HepG2 (cell line): ENCODE measurements around the gene CCDC88C. TPM values are rescaled to one million over a fixed set of nuclear protein-coding genes. Genes with fewer than 3 reads are reported as not detected.

Experiments used
- ATAC-seq: fragments of 200-7000 bp; cut with Tn5 transposase; 3 replicates; pipeline ENCODE4 v1.9.1; 2020; ENCODE audit warnings: mild to moderate bottlenecking, moderate library complexity
- BruUV-seq: library from RNA; stranded (reverse); fragments of 400-500 nt; replicated peaks from 2 replicates; lab custom pipeline; 2021; lab: Mats Ljungman, UMichigan
- CTCF ChIA-PET: fragments of 300-600 bp; formaldehyde crosslinking; extraction: SDS; loops from one replicate; lab custom pipeline; 2021; ENCODE audit warnings: low total read pairs, inconsistent platforms, low intra/inter-chr PET ratio; lab: Yijun Ruan, JAX
- POLR2A ChIA-PET: fragments of 350-600 bp; sonication (Branson Sonifier 250); formaldehyde crosslinking; loops from one replicate; lab custom pipeline; 2020; ENCODE audit warnings: antibody characterized with exemption, inconsistent platforms; lab: Yijun Ruan, JAX
- DNase-seq: peaks from one replicate; pipeline ENCODE4 v3.0.0-alpha.2; 2015; ENCODE audit warnings: low spot score
- FAIRE-seq: peaks from 3 replicates; lab custom pipeline; 2011; peaks lifted over from hg19 to GRCh38; lab: Jason Lieb, UNC
- H2AFZ ChIP-seq: one replicate; pipeline ENCODE4 v1.6.1; 2011; ENCODE audit warnings: low read length, inconsistent platforms
- H3K27ac ChIP-seq: fragments of 300-600 bp; 3 replicates; pipeline ENCODE4 v1.8.0; 2011; ENCODE audit warnings: mixed run types, mild to moderate bottlenecking, mixed read lengths, low read length, inconsistent platforms; ENCODE audit not compliant: insufficient read depth; ENCODE audit errors: extremely low read length
- H3K27me3 ChIP-seq, 2 experiments: fragments of 200-600 bp in 1 of 2; 2 replicates in 1 of 2; 3 replicates in 1 of 2; pipeline versions ENCODE4 v1.6.0 to v1.8.0; 2011; ENCODE audit warnings: low read length in 2 of 2, mild to moderate bottlenecking in 2 of 2, moderate library complexity in 2 of 2, inconsistent platforms in 1 of 2; ENCODE audit not compliant: insufficient read depth in 2 of 2, control insufficient read depth in 1 of 2
- H3K36me3 ChIP-seq, 2 experiments: fragments of 200-600 bp in 1 of 2; replicated peaks in 1 of 2; 2 replicates in 1 of 2; 3 replicates in 1 of 2; pipeline versions ENCODE4 v1.5.1 to v1.8.0; 2011; ENCODE audit warnings: low read length in 2 of 2, inconsistent platforms in 1 of 2; ENCODE audit not compliant: insufficient read depth in 2 of 2, control insufficient read depth in 1 of 2
- H3K4me1 ChIP-seq: 2 replicates; pipeline ENCODE4 v1.5.1; 2012; ENCODE audit warnings: low read length, inconsistent platforms; ENCODE audit not compliant: insufficient read depth
- H3K4me2 ChIP-seq: 2 replicates; pipeline ENCODE4 v1.6.0; 2011; ENCODE audit warnings: low read depth, low read length, inconsistent platforms
- H3K4me3 ChIP-seq, 3 experiments: fragments of 200-600 bp in 1 of 3; sonication (generic), shearing (Covaris generic) in 1 of 3; replicated peaks in 1 of 3; 2 replicates each; pipeline ENCODE4 v1.5.1; 2011 to 2016; ENCODE audit warnings: low read length in 3 of 3, inconsistent platforms in 2 of 3, low read depth in 2 of 3, mild to moderate bottlenecking in 2 of 3, control low read depth in 1 of 3, mixed read lengths in 1 of 3; ENCODE audit not compliant: insufficient read depth in 1 of 3
- H3K79me2 ChIP-seq: one replicate; pipeline ENCODE4 v1.6.1; 2011; ENCODE audit warnings: low read length, inconsistent platforms; ENCODE audit not compliant: insufficient read depth
- H3K9ac ChIP-seq: 2 replicates; pipeline ENCODE4 v1.6.0; 2011; ENCODE audit warnings: mild to moderate bottlenecking, low read depth, low read length, inconsistent platforms; ENCODE audit not compliant: insufficient read depth
- H3K9me3 ChIP-seq: 2 replicates; pipeline ENCODE4 v1.5.1; 2012; ENCODE audit warnings: mild to moderate bottlenecking, low read length
- H4K20me1 ChIP-seq: 2 replicates; pipeline ENCODE4 v1.6.0; 2011; ENCODE audit warnings: inconsistent platforms, mild to moderate bottlenecking, low read length, moderate library complexity; ENCODE audit not compliant: insufficient read depth
- AHDC1 ChIP-seq: sonication (generic); formaldehyde crosslinking; IDR thresholded peaks from 2 replicates; pipeline ENCODE4 v1.5.1; 2020; ENCODE audit warnings: mild to moderate bottlenecking, missing genetic modification reagents, borderline replicate concordance
- ZBTB2 ChIP-seq: sonication (generic); formaldehyde crosslinking; IDR thresholded peaks from 2 replicates; pipeline ENCODE4 v1.8.0; 2022; ENCODE audit warnings: low read depth, missing genetic modification reagents
- ZNF362 ChIP-seq: sonication (generic); formaldehyde crosslinking; IDR thresholded peaks from 2 replicates; pipeline ENCODE4 v1.4.0; 2020; ENCODE audit warnings: missing genetic modification reagents, mild to moderate bottlenecking, borderline replicate concordance
- ZNF431 ChIP-seq: sonication (generic); formaldehyde crosslinking; IDR thresholded peaks from 2 replicates; pipeline ENCODE4 v1.9.0; 2022; ENCODE audit warnings: missing genetic modification reagents, low read depth, mild to moderate bottlenecking, borderline replicate concordance
- ZNF547 ChIP-seq: sonication (generic); formaldehyde crosslinking; IDR thresholded peaks from 2 replicates; pipeline ENCODE4 v1.5.1; 2020; ENCODE audit warnings: mild to moderate bottlenecking, missing genetic modification reagents
- ZNF772 ChIP-seq: sonication (generic); formaldehyde crosslinking; IDR thresholded peaks from 2 replicates; pipeline ENCODE4 v1.5.0; 2020; ENCODE audit warnings: mild to moderate bottlenecking, missing genetic modification reagents
- ZNF781 ChIP-seq: sonication (generic); formaldehyde crosslinking; IDR thresholded peaks from 2 replicates; pipeline ENCODE4 v1.5.1; 2020; ENCODE audit warnings: borderline replicate concordance, mild to moderate bottlenecking, missing genetic modification reagents; ENCODE audit errors: not compliant biosample characterization
- WGBS: methylation state at CpG from one replicate; pipeline ENCODE4 v1.1.6; 2017; ENCODE audit warnings: low lambda C conversion rate; 5-methylcytosine and 5-hydroxymethylcytosine counted together
- in situ Hi-C: cut with HindIII; loops from 2 replicates; pipeline ENCODE4 v1.10.0; 2017; ENCODE audit warnings: low pct_unique_long_range_greater_than_20kb; ENCODE audit not compliant: extremely low pct_ligation_motif_present
- intact Hi-C: fragments of 100-400 bp; cut with micrococcal nuclease; formaldehyde crosslinking; loops from one replicate; pipeline ENCODE4 v1.10.0; 2022; ENCODE audit not compliant: unreplicated experiment
- polyA plus RNA-seq, 8 experiments: library from polyadenylated mRNA; depleted of rRNA in 3 of 8; stranded (reverse) in 7 of 8; unstranded in 1 of 8; fragments of >200 nt; fragmentation: Illumina TruSeq in 4 of 8; extraction: Trizol in 4 of 8; gene quantifications; 2 replicates each; pipeline versions ENCODE4 v1.2.1 to v1.2.3, GENCODE V29; 2011 to 2016; ENCODE audit warnings: low read depth in 4 of 8, missing spikeins in 1 of 8, mixed read lengths in 1 of 8; ENCODE audit not compliant: insufficient read depth in 1 of 8
- total RNA-seq, 5 experiments: library from RNA; depleted of rRNA; stranded (reverse); fragments of >200 nt; fragmentation: Illumina TruSeq; extraction: Trizol; gene quantifications; 2 replicates each; pipeline ENCODE4 v1.2.3, GENCODE V29; 2016; ENCODE audit warnings: low read depth in 1 of 5

The CCDC88C gene
- total and polyA plus RNA-seq, 2 of the 13 experiments (the other 11 are each of a cell fraction or from before 2014, with no cell fraction given), result 3.6 to 11.7 TPM

- TF ChIP-seq ZNF781 (CRISPR knock-in tag) (no peak), ZBTB2 (CRISPR knock-in tag) (no peak), ZNF772 (CRISPR knock-in tag) (no peak), ZNF362 (no peak), ZNF431 (CRISPR knock-in tag) (no peak)
Measured at GRCh38 chr14:91323031-91323430, 94.6 kb downstream of the CCDC88C start (continued).

GRCh38 chr14:91322623-91323022, 95.0 kb downstream of the CCDC88C start:
- Histone ChIP-seq H3K9ac (no peak overlapping the region), H4K20me1 (no peaks in the 10 kb centered on the region), H3K79me2 (no peaks in the 10 kb centered on the region), H3K4me3 (no peak overlapping the region), H3K4me1 (no peaks in the 10 kb centered on the region), H3K9me3 (no peaks in the 10 kb centered on the region)
- ChIA-PET CTCF (interaction anchor here (2.6 kb wide), 1 partner anchor 96 kb away, joined by 39 read pairs; the partner anchor contains the start of gene CCDC88C), POLR2A (no interaction called here)
- FAIRE-seq (no peak), ATAC-seq (no peak)
- in situ Hi-C loops, result no loop called here
- BruUV-seq, result no TSS peak
- TF ChIP-seq AHDC1 (CRISPR knock-in tag), result no peak
- no peak for TF ChIP-seq ZNF547 (CRISPR knock-in tag)
- TF ChIP-seq, all 625 proteins: peak for 0
- no peak overlapping the region for H3K27ac ChIP-seq
- no peak for DNase-seq
- H3K4me2 ChIP-seq, result no peak overlapping the region
- H3K27me3 ChIP-seq, result no peaks in the 10 kb centered on the region
- peaks cover 16 to 41% of the 10 kb centered on the region in 2 experiments for H3K36me3 ChIP-seq
- 97% methylated on average over 6 of the region's 6 CpGs for WGBS
- no peak overlapping the region for H2AFZ ChIP-seq
- intact Hi-C loops, result loop anchor here (1.0 kb wide), 1 partner anchor 96 kb away; no protein-coding TSS in a partner anchor
